Ishikawa (cell line): ENCODE data around the gene RAD54L2.

Experiments
- CEBPB ChIP-seq: IDR thresholded peaks from 2 replicates; pipeline ENCODE4 v1.6.1; 2012
- CREB1 ChIP-seq: IDR thresholded peaks from 2 replicates; pipeline ENCODE4 v1.6.1; 2012; ENCODE audit warnings: low read depth
- EGR1 ChIP-seq: IDR thresholded peaks from 2 replicates; pipeline ENCODE4 v1.6.1; 2012
- EP300 ChIP-seq: IDR thresholded peaks from 2 replicates; pipeline ENCODE4 v1.6.1; 2012; ENCODE audit warnings: borderline replicate concordance
- FOXM1 ChIP-seq: IDR thresholded peaks from 2 replicates; pipeline ENCODE4 v1.6.1; 2012; ENCODE audit warnings: low read depth, borderline replicate concordance
- NFIC ChIP-seq: IDR thresholded peaks from 2 replicates; pipeline ENCODE4 v1.6.1; 2012
- RAD21 ChIP-seq: IDR thresholded peaks from 2 replicates; pipeline ENCODE4 v1.6.1; 2012; ENCODE audit warnings: low read depth
- TAF1 ChIP-seq: IDR thresholded peaks from 2 replicates; pipeline ENCODE4 v1.6.1; 2012; ENCODE audit warnings: low read depth, mild to moderate bottlenecking
- TCF12 ChIP-seq: IDR thresholded peaks from 2 replicates; pipeline ENCODE4 v1.6.1; 2012; ENCODE audit warnings: low read depth
- TEAD4 ChIP-seq: IDR thresholded peaks from 2 replicates; pipeline ENCODE4 v1.6.1; 2012
- USF1 ChIP-seq: IDR thresholded peaks from 2 replicates; pipeline ENCODE4 v1.6.1; 2012
- YY1 ChIP-seq: IDR thresholded peaks from 2 replicates; pipeline ENCODE4 v1.6.1; 2012; ENCODE audit warnings: low read depth
- ZBTB7A ChIP-seq: IDR thresholded peaks from 2 replicates; pipeline ENCODE4 v1.6.1; 2012; ENCODE audit warnings: low read depth
- TF ChIP-seq, protein P1 (sequence below): IDR thresholded peaks from 2 replicates; pipeline ENCODE4 v1.6.1; 2012
- TF ChIP-seq, protein P2 (sequence below): IDR thresholded peaks from 2 replicates; pipeline ENCODE4 v1.6.1; 2012; ENCODE audit warnings: low read depth, mild to moderate bottlenecking

Gene RAD54L2

GRCh38 chr3:51559961-51560360 is 21.4 kb downstream of the RAD54L2 start:
- TF ChIP-seq CREB1 (no peak), YY1 (no peak), TEAD4 (no peak), USF1 (no peak), CEBPB (no peak), EGR1 (no peak), TCF12 (no peak), TAF1 (no peak), EP300 (no peak), RAD21 (no peak), NFIC (no peak), FOXM1 (no peak), ZBTB7A (no peak)
- TF ChIP-seq, protein P1, sequence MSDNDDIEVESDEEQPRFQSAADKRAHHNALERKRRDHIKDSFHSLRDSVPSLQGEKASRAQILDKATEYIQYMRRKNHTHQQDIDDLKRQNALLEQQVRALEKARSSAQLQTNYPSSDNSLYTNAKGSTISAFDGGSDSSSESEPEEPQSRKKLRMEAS: no peak
- TF ChIP-seq, protein P2, sequence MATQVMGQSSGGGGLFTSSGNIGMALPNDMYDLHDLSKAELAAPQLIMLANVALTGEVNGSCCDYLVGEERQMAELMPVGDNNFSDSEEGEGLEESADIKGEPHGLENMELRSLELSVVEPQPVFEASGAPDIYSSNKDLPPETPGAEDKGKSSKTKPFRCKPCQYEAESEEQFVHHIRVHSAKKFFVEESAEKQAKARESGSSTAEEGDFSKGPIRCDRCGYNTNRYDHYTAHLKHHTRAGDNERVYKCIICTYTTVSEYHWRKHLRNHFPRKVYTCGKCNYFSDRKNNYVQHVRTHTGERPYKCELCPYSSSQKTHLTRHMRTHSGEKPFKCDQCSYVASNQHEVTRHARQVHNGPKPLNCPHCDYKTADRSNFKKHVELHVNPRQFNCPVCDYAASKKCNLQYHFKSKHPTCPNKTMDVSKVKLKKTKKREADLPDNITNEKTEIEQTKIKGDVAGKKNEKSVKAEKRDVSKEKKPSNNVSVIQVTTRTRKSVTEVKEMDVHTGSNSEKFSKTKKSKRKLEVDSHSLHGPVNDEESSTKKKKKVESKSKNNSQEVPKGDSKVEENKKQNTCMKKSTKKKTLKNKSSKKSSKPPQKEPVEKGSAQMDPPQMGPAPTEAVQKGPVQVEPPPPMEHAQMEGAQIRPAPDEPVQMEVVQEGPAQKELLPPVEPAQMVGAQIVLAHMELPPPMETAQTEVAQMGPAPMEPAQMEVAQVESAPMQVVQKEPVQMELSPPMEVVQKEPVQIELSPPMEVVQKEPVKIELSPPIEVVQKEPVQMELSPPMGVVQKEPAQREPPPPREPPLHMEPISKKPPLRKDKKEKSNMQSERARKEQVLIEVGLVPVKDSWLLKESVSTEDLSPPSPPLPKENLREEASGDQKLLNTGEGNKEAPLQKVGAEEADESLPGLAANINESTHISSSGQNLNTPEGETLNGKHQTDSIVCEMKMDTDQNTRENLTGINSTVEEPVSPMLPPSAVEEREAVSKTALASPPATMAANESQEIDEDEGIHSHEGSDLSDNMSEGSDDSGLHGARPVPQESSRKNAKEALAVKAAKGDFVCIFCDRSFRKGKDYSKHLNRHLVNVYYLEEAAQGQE: no peak

DNA sequence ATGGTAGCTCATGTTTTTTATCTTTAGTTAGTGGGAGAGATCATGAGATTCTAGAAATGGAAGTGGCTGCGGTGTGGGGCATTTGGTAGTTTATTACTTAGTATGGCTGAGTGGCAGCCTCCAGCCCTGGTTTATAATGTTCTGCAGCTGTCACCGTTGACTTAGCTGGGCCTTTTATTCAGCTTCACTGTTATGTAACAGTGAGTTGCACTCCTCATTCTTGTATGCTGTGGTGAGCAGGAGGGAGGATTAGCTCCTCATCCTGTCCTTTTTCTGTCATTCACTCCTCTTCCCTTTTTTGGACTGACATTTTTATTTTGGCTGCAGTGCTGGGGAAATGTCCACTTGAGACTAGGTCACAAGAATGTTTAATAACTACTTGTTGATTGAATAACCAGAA is 29.5 kb downstream of the RAD54L2 start:
- TF ChIP-seq TAF1 (no peak), RAD21 (no peak)

- TF ChIP-seq EP300 (no peak), TEAD4 (no peak)
These were observed 30.5 kb downstream of the RAD54L2 start for GRCh38 chr3:51568996-51569395.

DNA sequence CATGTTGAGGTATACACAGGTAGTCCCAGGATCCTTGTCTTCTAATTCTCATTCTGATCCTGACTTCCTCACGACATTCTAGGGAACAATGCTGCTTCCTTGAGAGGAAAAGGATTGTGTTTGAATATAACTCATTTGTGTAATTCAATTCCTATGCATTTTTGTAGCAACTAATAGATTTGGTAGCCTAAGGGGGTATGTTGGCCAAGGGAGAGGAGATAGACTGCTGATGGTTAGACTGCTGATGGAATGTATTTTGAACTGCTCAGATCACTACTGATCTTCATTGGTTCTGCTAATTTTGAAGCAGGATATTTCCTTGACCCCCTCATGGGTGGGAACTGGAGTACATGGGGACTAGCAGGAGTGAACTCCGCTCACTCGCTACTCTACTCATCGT is 39.7 kb downstream of the RAD54L2 start:
- no peak for TF ChIP-seq FOXM1

DNA sequence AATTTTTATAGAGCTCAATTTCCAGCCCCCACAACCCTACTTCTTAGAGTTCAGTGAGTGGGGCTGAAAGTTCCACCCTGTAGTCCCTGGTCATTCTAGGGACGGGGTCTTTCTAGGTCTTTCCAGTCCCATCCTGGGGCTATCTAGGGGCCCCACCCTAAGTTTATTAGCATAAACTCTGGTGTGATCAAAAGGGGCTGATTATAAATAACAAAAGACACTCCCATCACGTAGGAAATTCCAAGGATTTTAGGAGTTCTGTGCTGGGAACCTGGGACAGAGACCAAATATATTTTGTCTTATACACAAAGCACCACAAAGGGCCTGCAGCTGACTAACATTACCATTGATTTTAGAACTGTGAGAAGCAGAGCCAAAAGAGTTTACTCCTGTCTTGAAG is 41.9 kb downstream of the RAD54L2 start:
- TF ChIP-seq, protein P1: no peak

GRCh38 chr3:51581524-51581923 is 43.0 kb downstream of the RAD54L2 start:
- TF ChIP-seq TCF12: no peak
- TF ChIP-seq ZBTB7A: no peak
- TF ChIP-seq EP300: no peak
- TF ChIP-seq RAD21: no peak

DNA sequence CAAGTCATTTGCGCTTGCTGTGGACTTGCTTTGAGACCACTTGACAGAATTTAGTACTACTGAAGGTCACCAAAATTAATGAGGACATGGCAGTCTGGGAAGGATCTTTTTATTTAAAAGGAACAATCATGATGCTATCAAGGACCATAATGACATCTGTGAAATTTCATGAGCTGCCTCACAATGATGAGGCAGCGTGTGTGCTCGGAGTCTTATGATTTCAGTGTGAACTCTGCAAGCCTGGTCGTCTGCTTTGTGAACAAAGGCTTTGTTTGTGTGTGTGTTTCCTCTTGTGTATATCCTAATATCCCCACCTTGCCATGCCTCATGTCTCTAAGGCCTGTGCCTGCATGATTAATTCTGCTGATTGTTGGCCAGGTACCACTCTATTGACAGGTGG is 46.7 kb downstream of the RAD54L2 start:
- no peak for TF ChIP-seq TEAD4
- TF ChIP-seq TAF1: no peak
- TF ChIP-seq NFIC: no peak
- no peak for TF ChIP-seq EP300
- TF ChIP-seq CREB1: no peak
- TF ChIP-seq YY1: no peak
- no peak for TF ChIP-seq USF1
- TF ChIP-seq TCF12: no peak

GRCh38 chr3:51585871-51586270 is 47.4 kb downstream of the RAD54L2 start:
- TF ChIP-seq YY1: no peak
- TF ChIP-seq CREB1: no peak
- TF ChIP-seq TAF1: no peak
- no peak for TF ChIP-seq FOXM1
- TF ChIP-seq RAD21: no peak
- TF ChIP-seq, protein P1: no peak
